ENCODE measurements around the gene RSPH9.

Gene RSPH9

DNA sequence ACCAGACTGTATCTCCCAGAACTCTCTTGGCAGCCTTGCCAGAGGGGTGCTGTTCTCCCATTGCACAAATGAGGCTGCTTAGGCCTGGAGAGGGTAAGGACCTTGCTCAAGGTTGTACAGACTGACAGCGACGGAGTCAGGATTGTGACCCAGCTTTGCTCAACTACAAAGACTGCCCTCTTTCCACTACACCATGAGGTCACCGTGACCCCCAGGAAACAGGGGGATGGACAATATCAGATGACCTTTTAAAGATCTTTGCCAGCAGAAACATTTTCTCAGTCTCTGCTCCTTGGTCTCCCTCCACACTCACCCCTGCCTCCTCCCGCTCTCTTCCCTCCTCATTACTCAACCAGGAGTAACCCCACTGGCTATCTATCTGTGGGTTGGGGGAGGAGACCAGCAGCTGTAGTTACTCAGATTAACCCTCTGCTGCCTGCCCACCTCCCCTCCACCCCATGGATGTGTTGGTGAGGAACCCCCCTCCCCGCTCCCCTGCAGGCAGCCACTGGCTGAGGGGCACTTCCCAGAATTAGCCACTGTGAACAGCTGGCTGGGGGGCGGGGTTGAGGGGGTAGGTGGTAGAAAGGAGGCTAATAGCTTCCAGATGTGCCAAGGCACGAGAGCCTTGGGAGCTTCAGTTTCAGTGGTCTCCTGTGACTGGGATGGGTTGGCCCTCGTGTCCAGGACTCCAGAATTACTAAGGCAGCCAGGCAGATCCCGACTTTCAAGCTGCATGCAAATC is 69.6 kb downstream of the RSPH9 start:
- no peak for ATAC-seq

- ATAC-seq, result peak; percentile 58 to 64
Observed at GRCh38 chr6:43715056-43715788, 70.4 kb downstream of the RSPH9 start.

GRCh38 chr6:43716099-43716498 is 71.3 kb downstream of the RSPH9 start:
- no peak for ATAC-seq

DNA sequence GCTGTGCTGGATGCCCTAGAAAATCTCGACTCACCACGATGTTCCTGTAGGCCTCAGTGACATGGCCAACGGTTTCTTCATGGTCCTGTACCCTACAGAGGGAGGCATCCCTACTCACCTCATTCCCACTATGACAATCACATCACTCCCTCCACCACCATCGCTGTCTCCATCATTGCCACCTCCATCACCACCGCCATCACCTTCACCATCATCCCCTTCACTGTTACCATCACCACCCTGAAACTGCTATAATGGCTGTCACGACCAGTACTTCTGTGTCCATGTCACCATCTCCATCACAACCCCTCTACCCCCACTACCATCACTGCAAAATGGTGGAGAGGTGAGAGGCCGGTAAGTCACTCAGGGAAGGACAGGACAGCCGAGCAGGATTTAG is 72.6 kb downstream of the RSPH9 start:
- ATAC-seq, result no peak

DNA sequence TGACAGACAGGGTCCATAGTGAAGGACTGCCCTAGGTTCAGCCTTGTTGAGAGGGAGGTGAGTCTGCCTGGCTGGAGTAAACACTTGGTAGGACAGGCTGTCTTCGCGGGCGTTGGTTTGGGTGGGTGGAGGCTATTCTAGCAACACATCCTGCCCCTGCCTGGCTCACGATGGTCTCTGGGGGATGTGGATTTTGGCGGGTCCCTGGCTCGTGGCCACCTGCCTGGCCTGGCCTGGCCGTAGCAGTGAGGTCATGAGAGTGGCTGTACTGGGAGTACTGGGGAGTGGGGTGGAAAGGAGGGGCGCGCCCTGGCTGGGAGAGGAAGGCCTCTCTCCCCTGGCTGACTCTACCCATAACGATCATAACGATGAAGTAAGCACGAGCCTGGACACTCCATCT is 73.0 kb downstream of the RSPH9 start:
- ATAC-seq, result no peak

DNA sequence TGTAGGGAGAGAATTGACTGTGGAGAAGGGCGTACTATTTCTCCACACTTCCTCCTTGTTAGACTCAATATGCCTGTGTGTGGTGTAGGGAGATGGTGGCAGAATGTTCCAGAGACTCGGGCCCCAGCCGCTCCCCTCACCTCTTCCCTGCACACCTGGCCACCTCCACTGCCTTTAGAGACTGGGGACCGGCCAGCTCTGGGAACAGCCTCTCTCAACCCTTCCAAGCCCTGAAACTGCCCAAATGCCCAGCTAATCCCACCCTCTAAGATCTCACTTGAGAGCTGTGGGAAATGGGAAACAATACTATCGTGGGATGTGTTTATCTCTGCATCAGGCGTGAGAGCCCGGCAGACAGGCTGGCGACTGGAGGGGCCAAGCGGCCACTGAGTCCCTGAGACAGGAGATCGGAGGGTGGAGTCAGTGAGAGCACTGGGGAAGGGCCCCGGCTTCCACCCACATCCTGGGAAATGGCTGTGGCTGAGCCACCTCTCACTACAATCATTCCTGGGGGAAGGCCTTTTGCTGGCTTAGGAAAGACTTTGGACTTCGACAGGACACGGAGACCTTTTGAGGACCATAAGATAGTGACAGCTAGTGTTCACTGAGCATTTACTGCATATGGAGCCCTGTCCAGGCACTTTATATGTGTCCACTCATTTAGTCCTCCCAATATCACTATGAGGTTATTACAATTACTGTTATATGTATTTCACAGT is 73.7 kb downstream of the RSPH9 start:
- ATAC-seq, result no peak

- no peak for ATAC-seq
Observed at GRCh38 chr6:43719511-43719910, 74.7 kb downstream of the RSPH9 start.

DNA sequence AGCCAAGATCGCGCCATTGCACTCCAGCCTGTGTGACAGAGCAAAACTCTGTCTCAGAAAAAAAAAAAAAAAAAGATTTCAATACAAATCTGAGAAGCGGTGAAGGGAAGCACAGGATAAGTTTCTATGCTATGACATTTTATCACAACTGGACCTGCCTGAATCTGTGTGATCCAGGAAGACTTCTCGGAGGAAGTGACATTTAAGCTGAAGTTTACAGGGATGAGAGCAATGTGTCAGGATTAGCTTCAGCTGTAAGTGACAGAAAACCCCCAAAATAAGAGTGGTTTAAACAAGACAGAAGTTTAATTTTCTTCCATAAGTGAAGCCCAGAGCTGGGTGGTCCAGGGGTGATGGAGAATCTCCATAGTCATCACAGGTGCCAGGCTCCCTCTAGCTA is 76.2 kb downstream of the RSPH9 start:
- ATAC-seq, result no peak

All from activated CD4-positive, CD25-positive, alpha-beta regulatory T cell treated with anti-CD3 and anti-CD28 coated beads, Interleukin-2, amount 50 U/mL, for 24 hours (primary cell).